Epithelial cell of proximal tubule (primary cell): ENCODE results near the gene HS3ST5. TPM values are rescaled to one million over a fixed set of nuclear protein-coding genes. Genes with fewer than 3 reads are reported as not detected.

Source experiments
- DNase-seq: peaks from one replicate; pipeline ENCODE4 v3.0.0-alpha.2; 2011; ENCODE audit warnings: low read depth
- H3K4me3 ChIP-seq: 2 replicates; pipeline ENCODE4 v1.5.1; 2011; ENCODE audit warnings: low read depth, mild to moderate bottlenecking, low read length
- total RNA-seq: library from RNA; depleted of rRNA; stranded (reverse); fragments of >200 nt; gene quantifications from 2 replicates; pipeline ENCODE4 v1.2.3, GENCODE V29; 2015
- TF ChIP-seq, protein P1 (sequence below): conservative IDR thresholded peaks from 2 replicates; pipeline ENCODE4 v1.5.1; 2012; ENCODE audit warnings: low read depth, mild to moderate bottlenecking, low read length

Gene HS3ST5
- total RNA-seq, 1 donor from 2014 or later: 0.17 TPM

DNA sequence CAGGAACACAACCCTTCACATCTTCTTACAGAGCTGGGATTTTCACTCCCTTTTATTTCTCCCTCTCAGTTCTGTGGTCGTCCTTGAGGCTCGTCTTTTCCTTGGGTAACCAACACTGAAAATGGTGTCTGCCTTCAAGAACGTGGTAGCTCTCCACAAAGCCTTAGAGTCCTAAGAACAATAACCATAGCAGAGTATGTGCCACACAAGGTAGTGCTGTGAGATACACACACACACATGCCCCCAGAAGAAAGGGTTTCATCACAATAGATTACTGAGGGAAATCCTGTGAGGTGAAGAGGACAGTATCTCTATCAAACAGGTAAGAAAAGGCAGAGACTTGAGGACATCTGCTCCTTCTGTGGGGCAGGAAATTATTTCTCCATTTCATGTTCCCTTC is 267.0 kb downstream of the HS3ST5 start:
- TF ChIP-seq, protein P1, sequence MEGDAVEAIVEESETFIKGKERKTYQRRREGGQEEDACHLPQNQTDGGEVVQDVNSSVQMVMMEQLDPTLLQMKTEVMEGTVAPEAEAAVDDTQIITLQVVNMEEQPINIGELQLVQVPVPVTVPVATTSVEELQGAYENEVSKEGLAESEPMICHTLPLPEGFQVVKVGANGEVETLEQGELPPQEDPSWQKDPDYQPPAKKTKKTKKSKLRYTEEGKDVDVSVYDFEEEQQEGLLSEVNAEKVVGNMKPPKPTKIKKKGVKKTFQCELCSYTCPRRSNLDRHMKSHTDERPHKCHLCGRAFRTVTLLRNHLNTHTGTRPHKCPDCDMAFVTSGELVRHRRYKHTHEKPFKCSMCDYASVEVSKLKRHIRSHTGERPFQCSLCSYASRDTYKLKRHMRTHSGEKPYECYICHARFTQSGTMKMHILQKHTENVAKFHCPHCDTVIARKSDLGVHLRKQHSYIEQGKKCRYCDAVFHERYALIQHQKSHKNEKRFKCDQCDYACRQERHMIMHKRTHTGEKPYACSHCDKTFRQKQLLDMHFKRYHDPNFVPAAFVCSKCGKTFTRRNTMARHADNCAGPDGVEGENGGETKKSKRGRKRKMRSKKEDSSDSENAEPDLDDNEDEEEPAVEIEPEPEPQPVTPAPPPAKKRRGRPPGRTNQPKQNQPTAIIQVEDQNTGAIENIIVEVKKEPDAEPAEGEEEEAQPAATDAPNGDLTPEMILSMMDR: no peak
- H3K4me3 ChIP-seq: no peak overlapping the region
- DNase-seq: no peak

DNA sequence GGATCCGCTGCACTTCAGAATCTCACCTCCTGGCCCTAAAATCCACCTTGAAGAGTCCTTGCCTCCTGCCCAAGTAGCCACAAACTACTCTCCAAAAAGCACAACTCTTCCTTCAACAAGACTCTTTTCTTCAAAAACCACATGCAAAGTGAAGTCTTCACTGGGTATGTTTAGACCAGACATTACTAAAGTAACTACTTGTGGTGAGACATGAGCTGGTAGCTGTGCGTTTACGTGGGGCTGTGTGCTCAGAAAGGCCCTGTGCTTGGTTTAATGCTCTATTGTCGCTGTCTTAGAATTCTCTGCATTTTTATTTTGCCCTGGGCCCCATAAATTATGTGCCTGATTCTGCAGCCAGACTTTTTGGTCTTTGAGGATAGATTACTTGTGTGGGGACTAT is 267.5 kb downstream of the HS3ST5 start:
- TF ChIP-seq, protein P1: no peak
- DNase-seq: no peak
- H3K4me3 ChIP-seq: no peak overlapping the region

DNA sequence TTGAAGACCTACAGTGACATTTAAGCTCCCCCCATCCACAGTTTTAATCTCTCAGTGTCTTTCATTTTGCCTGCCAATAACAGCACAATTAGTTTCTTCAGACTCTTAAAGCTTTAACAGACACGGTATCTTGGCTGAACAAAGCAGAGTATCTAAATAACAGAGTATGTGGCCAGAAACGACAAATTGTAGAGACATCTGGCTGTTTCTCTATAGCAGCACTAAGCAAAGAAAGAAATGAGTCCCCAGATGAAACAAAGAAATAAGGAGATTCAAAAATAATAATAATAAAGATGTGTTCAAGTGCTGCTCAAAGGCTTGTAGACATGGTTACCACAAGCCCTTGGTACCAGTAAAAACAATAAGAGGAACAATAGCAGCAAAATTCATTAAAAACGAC is 274.1 kb downstream of the HS3ST5 start:
- no peak overlapping the region for H3K4me3 ChIP-seq
- TF ChIP-seq, protein P1: no peak

DNA sequence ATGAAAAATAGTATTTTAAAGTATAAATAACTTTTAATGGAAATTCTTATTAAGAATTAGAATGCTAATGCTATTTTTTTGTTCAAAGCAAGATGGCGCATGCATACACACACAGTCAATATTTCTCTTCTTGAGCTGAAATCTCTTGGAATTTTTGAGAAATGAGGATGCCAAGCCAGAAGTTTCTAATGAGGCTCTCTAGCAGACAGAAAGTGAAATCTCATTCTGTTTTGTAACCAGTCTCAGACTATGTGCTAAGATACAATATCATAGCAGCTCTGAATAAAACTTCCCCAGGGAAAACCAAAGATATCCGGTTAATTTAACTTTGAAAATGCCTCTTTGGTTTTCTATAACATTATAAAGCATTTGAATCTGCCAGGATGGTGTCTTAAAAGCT is 274.7 kb downstream of the HS3ST5 start:
- DNase-seq: no peak
- TF ChIP-seq, protein P1: no peak
- H3K4me3 ChIP-seq: no peak overlapping the region

More for the DNA sequence above, 274.1 kb downstream of the HS3ST5 start:
- no peak for DNase-seq

DNA sequence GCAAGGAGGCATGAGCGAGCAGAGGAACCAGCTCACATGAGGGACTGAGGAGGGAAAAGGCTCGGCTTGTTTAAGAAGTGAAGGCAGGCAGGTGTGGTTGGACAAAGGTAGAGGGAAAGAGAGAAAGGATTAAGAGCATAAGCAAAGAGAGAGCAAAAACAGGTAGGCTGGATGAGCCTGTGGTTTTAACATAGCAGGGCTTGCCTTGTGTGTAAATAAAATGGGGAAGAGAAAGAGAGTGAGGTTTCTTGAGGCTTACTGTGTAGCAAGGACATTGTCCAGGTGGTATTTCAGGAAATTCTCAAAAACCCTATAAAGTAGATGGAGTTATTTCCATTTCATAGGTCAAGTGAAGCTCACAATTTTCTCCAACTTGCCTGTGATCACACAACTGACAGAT is 278.0 kb downstream of the HS3ST5 start:
- TF ChIP-seq, protein P1: no peak
- no peak for DNase-seq
- H3K4me3 ChIP-seq: no peak overlapping the region

DNA sequence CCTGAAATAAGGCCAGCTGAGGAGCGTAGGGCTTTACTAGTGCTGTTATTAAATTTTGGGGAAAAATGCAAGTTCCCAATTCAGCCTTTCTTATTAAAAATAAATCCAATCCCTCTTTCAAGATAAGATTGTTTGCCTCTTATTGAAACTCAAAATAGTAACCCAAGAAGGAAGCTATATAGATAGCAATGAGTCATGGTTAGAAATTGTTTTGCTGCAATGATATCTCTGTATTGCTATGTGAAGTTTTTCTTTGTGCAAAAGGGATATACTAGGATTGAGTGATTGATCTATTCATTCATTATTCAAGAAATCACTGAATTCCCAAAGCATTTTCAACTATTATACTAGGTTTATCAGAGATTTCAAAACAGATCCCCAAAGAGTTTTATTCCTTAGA is 278.9 kb downstream of the HS3ST5 start:
- H3K4me3 ChIP-seq: no peak overlapping the region
- TF ChIP-seq, protein P1: no peak
- no peak for DNase-seq

DNA sequence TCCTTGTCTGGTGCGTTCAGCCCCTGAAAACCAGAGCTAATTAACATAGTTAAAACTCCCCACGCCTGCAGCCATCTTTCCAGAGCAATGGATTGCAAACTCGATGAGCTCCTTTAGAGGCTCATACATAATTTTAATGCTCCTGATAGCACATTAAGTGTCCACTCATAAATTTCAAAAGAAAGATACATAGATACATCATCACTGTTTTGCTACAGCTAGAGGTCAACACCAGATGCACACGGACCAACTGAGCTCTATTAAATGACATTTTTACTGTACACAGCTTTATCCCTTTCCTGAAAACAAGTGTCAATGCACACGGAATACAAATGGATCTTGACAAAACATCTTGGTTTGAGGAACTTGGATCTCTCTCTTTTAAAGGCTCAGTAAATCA is 280.6 kb downstream of the HS3ST5 start:
- no peak for DNase-seq
- no peak overlapping the region for H3K4me3 ChIP-seq
- TF ChIP-seq, protein P1: no peak
